Middle frontal gyrus (tissue), 1 donor: ENCODE results near the gene ATP5ME.
"Not testable (repeated sequence)": the region's sequence is repeated elsewhere in the genome, so short reads cannot be mapped to it uniquely, and the experiment has no call there.

Experiments
- DNase-seq: peaks from one replicate; pipeline ENCODE4 v3.0.0-alpha.2; 2015; ENCODE audit warnings: low spot score; ENCODE audit errors: extremely low spot score

Gene ATP5ME

GRCh38 chr4:669806-670559, 4.1 kb downstream of the ATP5ME start:
- DNase-seq = not testable (repeated sequence)

GRCh38 chr4:668219-668618, 5.9 kb downstream of the ATP5ME start:
- not testable (repeated sequence) for DNase-seq

- no peak for DNase-seq
Observed at GRCh38 chr4:667545-667925, 6.5 kb downstream of the ATP5ME start.

GRCh38 chr4:666822-667544, 7.1 kb downstream of the ATP5ME start:
- no peak for DNase-seq

- DNase-seq = no peak
Observed at GRCh38 chr4:666436-666810, 7.7 kb downstream of the ATP5ME start.

GRCh38 chr4:665751-666435, 8.2 kb downstream of the ATP5ME start:
- no peak for DNase-seq

- DNase-seq = no peak
Observed at GRCh38 chr4:665381-665750, 8.7 kb downstream of the ATP5ME start.

- no peak for DNase-seq
Observed at GRCh38 chr4:664713-665231, 9.3 kb downstream of the ATP5ME start.

- no peak for DNase-seq
Observed at GRCh38 chr4:663438-664428, 10.3 kb downstream of the ATP5ME start.

GRCh38 chr4:663046-663437, 11.0 kb downstream of the ATP5ME start:
- DNase-seq = no peak

- DNase-seq = no peak
Observed at GRCh38 chr4:661881-662761, 12.0 kb downstream of the ATP5ME start.

GRCh38 chr4:661231-661630, 12.8 kb downstream of the ATP5ME start:
- no peak for DNase-seq

- DNase-seq = no peak
Observed at GRCh38 chr4:660401-660800, 13.7 kb downstream of the ATP5ME start.

- no peak for DNase-seq
Observed at GRCh38 chr4:659851-660250, 14.2 kb downstream of the ATP5ME start.

- no peak for DNase-seq
Observed at GRCh38 chr4:658681-659667, 15.1 kb downstream of the ATP5ME start.

GRCh38 chr4:657834-658667, 16.0 kb downstream of the ATP5ME start:
- no peak for DNase-seq

GRCh38 chr4:657338-657833, 16.7 kb downstream of the ATP5ME start:
- DNase-seq = no peak
